GM12878 (cell line): ENCODE measurements around the gene HCFC1. TPM values are rescaled to one million over a fixed set of nuclear protein-coding genes. Genes with fewer than 3 reads are reported as not detected.
A peak's percentile ranks its signal among the peaks of the same experiment; 100 is the strongest.

Experiments
- ATAC-seq: fragments of 200-7000 bp; cut with Tn5 transposase; 3 replicates; pipeline ENCODE4 v1.9.1; 2020; ENCODE audit warnings: mild to moderate bottlenecking, moderate library complexity
- BruUV-seq: library from RNA; stranded (reverse); fragments of 400-500 nt; replicated peaks from 2 replicates; lab custom pipeline; 2021; lab: Mats Ljungman, UMichigan
- CTCF ChIA-PET: fragments of 300-600 bp; sonication (Branson Sonifier 250); formaldehyde crosslinking; extraction: SDS; loops from one replicate; lab custom pipeline; 2021; ENCODE audit warnings: inconsistent platforms; lab: Yijun Ruan, JAX
- POLR2A ChIA-PET: fragments of 350-600 bp; formaldehyde crosslinking; extraction: SDS; loops from one replicate; lab custom pipeline; 2021; ENCODE audit warnings: inconsistent platforms; lab: Charles Lee
- RAD21 ChIA-PET: fragments of 300-600 bp; sonication (Branson Sonifier 250); formaldehyde crosslinking; loops from one replicate; lab custom pipeline; 2023; ENCODE audit warnings: antibody characterized with exemption; ENCODE audit not compliant: unreplicated experiment; lab: Charles Lee
- SMC1A ChIA-PET: fragments of 300-600 bp; sonication (Branson Sonifier 250); formaldehyde crosslinking; loops from one replicate; lab custom pipeline; 2023; ENCODE audit not compliant: unreplicated experiment, uncharacterized antibody; lab: Charles Lee
- DNase-seq: peaks from one replicate; pipeline ENCODE4 v3.0.0-alpha.2; 2011; ENCODE audit warnings: low read depth, low spot score
- FAIRE-seq: peaks from 3 replicates; lab custom pipeline; 2011; peaks lifted over from hg19 to GRCh38; lab: Jason Lieb, UNC
- H2AFZ ChIP-seq: 2 replicates; pipeline ENCODE4 v1.6.0; 2011; ENCODE audit warnings: low read depth, low read length, control low read depth; ENCODE audit not compliant: control insufficient read depth
- H3K27ac ChIP-seq: 2 replicates; pipeline ENCODE4 v1.5.1; 2011; ENCODE audit warnings: control low read depth; ENCODE audit not compliant: control insufficient read depth, insufficient read depth
- H3K27me3 ChIP-seq, 2 experiments: replicated peaks in 1 of 2; 2 replicates each; pipeline versions ENCODE4 v1.6.0 to v1.6.1; 2011; ENCODE audit warnings: low read length in 1 of 2; ENCODE audit not compliant: control insufficient read depth in 2 of 2, insufficient read depth in 2 of 2
- H3K36me3 ChIP-seq, 2 experiments: 2 replicates each; pipeline ENCODE4 v1.5.1; 2011; ENCODE audit warnings: low read length in 1 of 2; ENCODE audit not compliant: control insufficient read depth in 2 of 2, insufficient read depth in 2 of 2
- H3K4me1 ChIP-seq: 2 replicates; pipeline ENCODE4 v1.6.1; 2011; ENCODE audit warnings: mild to moderate bottlenecking, low read length, moderate library complexity, mixed read lengths; ENCODE audit not compliant: control insufficient read depth, insufficient read depth
- H3K4me2 ChIP-seq: 2 replicates; pipeline ENCODE4 v1.6.0; 2011; ENCODE audit warnings: control low read depth; ENCODE audit not compliant: control insufficient read depth, insufficient read depth
- H3K4me3 ChIP-seq: fragments of 200-600 bp; sonication (generic); 2 replicates; pipeline ENCODE4 v1.5.1; 2016
- H3K79me2 ChIP-seq: 2 replicates; pipeline ENCODE4 v1.6.0; 2011; ENCODE audit warnings: low read length; ENCODE audit not compliant: control insufficient read depth, insufficient read depth
- H3K9ac ChIP-seq: 2 replicates; pipeline ENCODE4 v1.8.0; 2011; ENCODE audit warnings: low read length, control low read depth, mixed read lengths; ENCODE audit not compliant: control insufficient read depth, insufficient read depth
- H3K9me3 ChIP-seq: replicated peaks from 3 replicates; pipeline ENCODE4 v1.5.1; 2011; ENCODE audit warnings: mild to moderate bottlenecking, low read length; ENCODE audit not compliant: control insufficient read depth, insufficient read depth
- H4K20me1 ChIP-seq: 2 replicates; pipeline ENCODE4 v1.6.0; 2011; ENCODE audit not compliant: control insufficient read depth, insufficient read depth
- CBX5 ChIP-seq: sonication (generic); IDR thresholded peaks from 2 replicates; pipeline ENCODE4 v1.6.1; 2016; ENCODE audit warnings: low read depth, moderate library complexity, mild to moderate bottlenecking, inconsistent platforms
- FOXK2 ChIP-seq: fragments of 450-650 bp; IDR thresholded peaks from 2 replicates; pipeline ENCODE4 v1.6.1; 2017; ENCODE audit warnings: mild to moderate bottlenecking, moderate library complexity
- IKZF1 ChIP-seq: fragments of 450-650 bp; conservative IDR thresholded peaks from 2 replicates; pipeline ENCODE4 v1.6.1; 2017; ENCODE audit warnings: antibody characterized with exemption, mild to moderate bottlenecking
- NR2C2 ChIP-seq: IDR thresholded peaks from 2 replicates; pipeline ENCODE4 v1.6.1; 2011; ENCODE audit warnings: borderline replicate concordance, low read depth; ENCODE audit not compliant: control insufficient read depth, insufficient read length
- SMAD1 ChIP-seq: fragments of 450-650 bp; IDR thresholded peaks from 2 replicates; pipeline ENCODE4 v1.6.1; 2018; ENCODE audit warnings: mild to moderate bottlenecking, low read depth; ENCODE audit not compliant: partially characterized antibody
- TCF7 ChIP-seq: IDR thresholded peaks from 2 replicates; pipeline ENCODE4 v1.6.1; 2014; ENCODE audit warnings: antibody characterized with exemption, borderline replicate concordance
- YY1 ChIP-seq: IDR thresholded peaks from 2 replicates; pipeline ENCODE4 v1.6.1; 2011; ENCODE audit warnings: low read depth, mild to moderate bottlenecking, low read length
- WGBS: methylation state at CpG from one replicate; pipeline ENCODE4 v1.1.6; 2016; ENCODE audit warnings: low lambda C conversion rate; ENCODE audit not compliant: insufficient replicate concordance, insufficient coverage; ENCODE audit errors: missing lambda C conversion rate; 5-methylcytosine and 5-hydroxymethylcytosine counted together
- in situ Hi-C: fragments of 300-500 bp; cut with MboI; formaldehyde crosslinking; loops from 9 replicates; pipeline ENCODE4 v1.14.3; 2018; ENCODE audit warnings: mixed read lengths
- intact Hi-C: fragments of 100-400 bp; cut with micrococcal nuclease; formaldehyde crosslinking; loops from one replicate; pipeline ENCODE4 v1.14.2; 2022; ENCODE audit not compliant: unreplicated experiment
- polyA plus RNA-seq, 11 experiments: library from polyadenylated mRNA; depleted of rRNA in 4 of 11; unstranded in 6 of 11; stranded (reverse) in 5 of 11; fragments of >200 nt; fragmentation: Nextera tagmentation in 4 of 11; fragmentation: Illumina TruSeq in 1 of 11; extraction: Ambion mirVana in 4 of 11; extraction: Trizol in 1 of 11; gene quantifications; 1 replicate in 1 of 11; 2 replicates in 10 of 11; pipeline versions ENCODE4 v1.2.1 to v1.2.3, GENCODE V29; 2011 to 2016; ENCODE audit warnings: inconsistent platforms in 2 of 11, missing spikeins in 2 of 11, low read depth in 1 of 11
- total RNA-seq, 4 experiments: library from RNA; depleted of rRNA in 3 of 4; stranded (reverse); fragments of >200 nt in 3 of 4; fragmentation: Illumina TruSeq in 1 of 4; extraction: Trizol in 1 of 4; gene quantifications; 2 replicates each; pipeline versions ENCODE4 v1.2.1 to v1.2.3, GENCODE V29; 2013 to 2021
- TF ChIP-seq, protein P1 (sequence below): fragments of 450-650 bp; IDR thresholded peaks from 2 replicates; pipeline ENCODE4 v1.6.1; 2016; ENCODE audit warnings: mild to moderate bottlenecking, moderate library complexity, borderline replicate concordance
- TF ChIP-seq, protein P2 (sequence below): fragments of 450-650 bp; IDR thresholded peaks from 2 replicates; pipeline ENCODE4 v1.6.1; 2017; ENCODE audit warnings: low read depth, mild to moderate bottlenecking, moderate library complexity
- TF ChIP-seq, protein P3 (sequence below): fragments of 450-650 bp; IDR thresholded peaks from 2 replicates; pipeline ENCODE4 v1.6.1; 2018; ENCODE audit warnings: mild to moderate bottlenecking, low read depth, moderate library complexity; ENCODE audit not compliant: partially characterized antibody
- TF ChIP-seq, protein P4 (sequence below): IDR thresholded peaks from 2 replicates; pipeline ENCODE4 v1.6.1; 2011; ENCODE audit warnings: borderline replicate concordance, low read depth, mild to moderate bottlenecking, moderate library complexity, mixed read lengths, low read length; ENCODE audit not compliant: insufficient read depth; ENCODE audit errors: extremely low read length

Gene HCFC1
- total and polyA plus RNA-seq, 10 of the 15 experiments (the other 5 are each of a cell fraction or from before 2014, with no cell fraction given) = 3.9 to 92.7 (median 23.5) TPM

DNA sequence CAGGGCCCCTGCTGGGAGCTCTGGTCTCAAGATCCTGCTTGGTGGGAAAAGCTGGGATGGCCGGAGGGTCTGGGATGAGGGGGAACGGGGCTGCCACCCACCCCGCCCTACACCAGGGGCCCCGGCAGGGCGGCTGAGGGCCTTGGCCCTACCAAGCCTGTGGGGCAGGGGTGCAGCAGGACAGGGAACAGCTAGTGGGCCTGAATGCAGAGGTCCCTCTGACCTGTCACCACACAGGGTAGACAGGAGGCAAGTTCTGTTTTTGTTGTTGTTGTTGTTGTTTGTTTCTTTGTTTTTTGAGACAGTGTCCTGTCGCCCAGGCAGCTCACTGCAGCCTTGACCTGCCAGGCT, 26.8 kb downstream of the HCFC1 start (continued):
- TF ChIP-seq, protein P1, sequence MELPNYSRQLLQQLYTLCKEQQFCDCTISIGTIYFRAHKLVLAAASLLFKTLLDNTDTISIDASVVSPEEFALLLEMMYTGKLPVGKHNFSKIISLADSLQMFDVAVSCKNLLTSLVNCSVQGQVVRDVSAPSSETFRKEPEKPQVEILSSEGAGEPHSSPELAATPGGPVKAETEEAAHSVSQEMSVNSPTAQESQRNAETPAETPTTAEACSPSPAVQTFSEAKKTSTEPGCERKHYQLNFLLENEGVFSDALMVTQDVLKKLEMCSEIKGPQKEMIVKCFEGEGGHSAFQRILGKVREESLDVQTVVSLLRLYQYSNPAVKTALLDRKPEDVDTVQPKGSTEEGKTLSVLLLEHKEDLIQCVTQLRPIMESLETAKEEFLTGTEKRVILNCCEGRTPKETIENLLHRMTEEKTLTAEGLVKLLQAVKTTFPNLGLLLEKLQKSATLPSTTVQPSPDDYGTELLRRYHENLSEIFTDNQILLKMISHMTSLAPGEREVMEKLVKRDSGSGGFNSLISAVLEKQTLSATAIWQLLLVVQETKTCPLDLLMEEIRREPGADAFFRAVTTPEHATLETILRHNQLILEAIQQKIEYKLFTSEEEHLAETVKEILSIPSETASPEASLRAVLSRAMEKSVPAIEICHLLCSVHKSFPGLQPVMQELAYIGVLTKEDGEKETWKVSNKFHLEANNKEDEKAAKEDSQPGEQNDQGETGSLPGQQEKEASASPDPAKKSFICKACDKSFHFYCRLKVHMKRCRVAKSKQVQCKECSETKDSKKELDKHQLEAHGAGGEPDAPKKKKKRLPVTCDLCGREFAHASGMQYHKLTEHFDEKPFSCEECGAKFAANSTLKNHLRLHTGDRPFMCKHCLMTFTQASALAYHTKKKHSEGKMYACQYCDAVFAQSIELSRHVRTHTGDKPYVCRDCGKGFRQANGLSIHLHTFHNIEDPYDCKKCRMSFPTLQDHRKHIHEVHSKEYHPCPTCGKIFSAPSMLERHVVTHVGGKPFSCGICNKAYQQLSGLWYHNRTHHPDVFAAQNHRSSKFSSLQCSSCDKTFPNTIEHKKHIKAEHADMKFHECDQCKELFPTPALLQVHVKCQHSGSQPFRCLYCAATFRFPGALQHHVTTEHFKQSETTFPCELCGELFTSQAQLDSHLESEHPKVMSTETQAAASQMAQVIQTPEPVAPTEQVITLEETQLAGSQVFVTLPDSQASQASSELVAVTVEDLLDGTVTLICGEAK = no peak
- TF ChIP-seq CBX5 (no peak), YY1 (no peak)
- TF ChIP-seq, protein P2, sequence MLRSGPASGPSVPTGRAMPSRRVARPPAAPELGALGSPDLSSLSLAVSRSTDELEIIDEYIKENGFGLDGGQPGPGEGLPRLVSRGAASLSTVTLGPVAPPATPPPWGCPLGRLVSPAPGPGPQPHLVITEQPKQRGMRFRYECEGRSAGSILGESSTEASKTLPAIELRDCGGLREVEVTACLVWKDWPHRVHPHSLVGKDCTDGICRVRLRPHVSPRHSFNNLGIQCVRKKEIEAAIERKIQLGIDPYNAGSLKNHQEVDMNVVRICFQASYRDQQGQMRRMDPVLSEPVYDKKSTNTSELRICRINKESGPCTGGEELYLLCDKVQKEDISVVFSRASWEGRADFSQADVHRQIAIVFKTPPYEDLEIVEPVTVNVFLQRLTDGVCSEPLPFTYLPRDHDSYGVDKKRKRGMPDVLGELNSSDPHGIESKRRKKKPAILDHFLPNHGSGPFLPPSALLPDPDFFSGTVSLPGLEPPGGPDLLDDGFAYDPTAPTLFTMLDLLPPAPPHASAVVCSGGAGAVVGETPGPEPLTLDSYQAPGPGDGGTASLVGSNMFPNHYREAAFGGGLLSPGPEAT = no peak

DNA sequence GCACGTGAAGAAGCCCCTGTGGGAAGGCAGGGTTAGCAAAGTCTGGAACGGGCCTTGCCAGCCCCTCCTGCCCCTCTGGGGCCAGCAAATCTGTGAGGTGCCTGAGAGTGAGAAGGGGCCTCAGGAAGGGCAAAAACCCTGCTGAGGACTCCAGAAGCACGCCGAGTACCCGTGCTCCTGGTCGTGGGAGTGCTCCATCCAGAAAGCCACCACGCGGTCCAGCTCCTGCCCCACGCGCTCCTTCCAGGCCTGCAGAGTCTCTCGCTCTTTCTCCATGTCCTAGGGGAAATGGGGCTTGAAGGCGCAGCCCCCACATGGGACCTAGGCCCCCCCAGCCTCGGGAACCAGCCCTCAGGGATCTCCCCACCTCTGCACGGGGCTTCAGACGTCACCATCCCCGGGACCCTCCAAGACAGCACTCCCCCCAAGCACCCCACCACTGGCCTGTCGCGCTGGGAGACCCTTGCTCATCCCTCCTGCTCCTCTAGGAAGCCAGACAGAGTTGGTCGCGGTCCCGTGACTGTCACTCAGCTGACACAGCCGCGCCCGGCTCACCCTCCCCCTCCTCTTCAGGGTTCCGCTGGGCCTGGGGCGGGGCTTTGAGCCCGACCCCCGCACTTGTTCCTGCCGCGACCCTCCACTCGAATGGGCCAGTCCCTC, 27.3 kb downstream of the HCFC1 start, which contains the start of gene RENBP:
TSS of gene RENBP (minus strand) at position 504 of the 660 bp plus-strand sequence. CDS start at position 471, 33 bp downstream.
- ChIA-PET RAD21 (interaction anchor here (0.9 to 4.6 kb wide), 3 partner anchors 16 to 21 kb away, joined by 3 to 59 read pairs (median 3); partner anchors contain the start of gene ARHGAP4), SMC1A (interaction anchor here (1.1 to 6.5 kb wide), 2 partner anchors 19 to 37 kb away, joined by 3 to 61 read pairs; partner anchors contain the start of gene ARHGAP4), POLR2A (interaction anchor here (0.7 to 2.0 kb wide), 4 partner anchors 16 to 20 kb away, joined by 3 to 9 read pairs (median 4); partner anchors contain the start of gene ARHGAP4), CTCF (interaction anchor here (0.9 to 8.7 kb wide), 2 partner anchors 18 to 76 kb away, joined by 3 to 172 read pairs; partner anchors contain the start of gene ARHGAP4)
- Histone ChIP-seq H3K4me2 (peak within 1 kb of the TSS; percentile 68), H3K9me3 (no peaks in the 10 kb centered on the region), H3K79me2 (no peaks in the 10 kb centered on the region), H3K27ac (no peak within 1 kb of the TSS), H3K27me3 (no peaks in the 10 kb centered on the region), H4K20me1 (no peaks in the 10 kb centered on the region), H3K36me3 (peaks cover 0 to 6% of the 10 kb centered on the region in 2 experiments; a peak in 3 of 4 replicates), H3K4me1 (no peaks in the 10 kb centered on the region), H2AFZ (peak within 1 kb of the TSS; percentile 60), H3K9ac (no peak within 1 kb of the TSS; the same call in 1 of the 2 replicates), H3K4me3 (peak within 1 kb of the TSS; percentile 47; the same call in 1 of the 2 replicates)
- no TSS peak for BruUV-seq
- in situ Hi-C loops = no loop called here
- FAIRE-seq (no peak), DNase-seq (no peak), ATAC-seq (peak; percentile 47)
- 31% methylated on average over 18 of the region's 31 CpGs for WGBS
- intact Hi-C loops = no loop called here
- TF ChIP-seq IKZF1 (no peak), SMAD1 (no peak), FOXK2 (no peak), NR2C2 (no peak), TCF7 (no peak)
- TF ChIP-seq, protein P3, sequence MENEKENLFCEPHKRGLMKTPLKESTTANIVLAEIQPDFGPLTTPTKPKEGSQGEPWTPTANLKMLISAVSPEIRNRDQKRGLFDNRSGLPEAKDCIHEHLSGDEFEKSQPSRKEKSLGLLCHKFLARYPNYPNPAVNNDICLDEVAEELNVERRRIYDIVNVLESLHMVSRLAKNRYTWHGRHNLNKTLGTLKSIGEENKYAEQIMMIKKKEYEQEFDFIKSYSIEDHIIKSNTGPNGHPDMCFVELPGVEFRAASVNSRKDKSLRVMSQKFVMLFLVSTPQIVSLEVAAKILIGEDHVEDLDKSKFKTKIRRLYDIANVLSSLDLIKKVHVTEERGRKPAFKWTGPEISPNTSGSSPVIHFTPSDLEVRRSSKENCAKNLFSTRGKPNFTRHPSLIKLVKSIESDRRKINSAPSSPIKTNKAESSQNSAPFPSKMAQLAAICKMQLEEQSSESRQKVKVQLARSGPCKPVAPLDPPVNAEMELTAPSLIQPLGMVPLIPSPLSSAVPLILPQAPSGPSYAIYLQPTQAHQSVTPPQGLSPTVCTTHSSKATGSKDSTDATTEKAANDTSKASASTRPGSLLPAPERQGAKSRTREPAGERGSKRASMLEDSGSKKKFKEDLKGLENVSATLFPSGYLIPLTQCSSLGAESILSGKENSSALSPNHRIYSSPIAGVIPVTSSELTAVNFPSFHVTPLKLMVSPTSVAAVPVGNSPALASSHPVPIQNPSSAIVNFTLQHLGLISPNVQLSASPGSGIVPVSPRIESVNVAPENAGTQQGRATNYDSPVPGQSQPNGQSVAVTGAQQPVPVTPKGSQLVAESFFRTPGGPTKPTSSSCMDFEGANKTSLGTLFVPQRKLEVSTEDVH = no peak
- TF ChIP-seq, protein P4, sequence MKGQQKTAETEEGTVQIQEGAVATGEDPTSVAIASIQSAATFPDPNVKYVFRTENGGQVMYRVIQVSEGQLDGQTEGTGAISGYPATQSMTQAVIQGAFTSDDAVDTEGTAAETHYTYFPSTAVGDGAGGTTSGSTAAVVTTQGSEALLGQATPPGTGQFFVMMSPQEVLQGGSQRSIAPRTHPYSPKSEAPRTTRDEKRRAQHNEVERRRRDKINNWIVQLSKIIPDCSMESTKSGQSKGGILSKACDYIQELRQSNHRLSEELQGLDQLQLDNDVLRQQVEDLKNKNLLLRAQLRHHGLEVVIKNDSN = peak; percentile 43
